HepG2 (cell line): Measurements from ENCODE around the gene B3GNT5. TPM values are rescaled to one million over a fixed set of nuclear protein-coding genes. Genes with fewer than 3 reads are reported as not detected.
A peak's percentile ranks its signal among the peaks of the same experiment; 100 is the strongest.

ENCODE experiments used
- BCL6 ChIP-seq: IDR thresholded peaks from 2 replicates; pipeline ENCODE4 v1.6.1; 2016; ENCODE audit warnings: missing genetic modification reagents, missing compliant biosample characterization
- CREBL2 ChIP-seq: sonication (generic); formaldehyde crosslinking; IDR thresholded peaks from 2 replicates; pipeline ENCODE4 v1.8.1; 2023; ENCODE audit warnings: missing genetic modification reagents, mild to moderate bottlenecking, borderline replicate concordance
- EEA1 ChIP-seq: sonication (generic); formaldehyde crosslinking; IDR thresholded peaks from 2 replicates; pipeline ENCODE4 v1.5.1; 2020; ENCODE audit warnings: mild to moderate bottlenecking, missing genetic modification reagents, borderline replicate concordance
- EED ChIP-seq: sonication (generic); formaldehyde crosslinking; IDR thresholded peaks from 2 replicates; pipeline ENCODE4 v1.5.0; 2020; ENCODE audit warnings: mild to moderate bottlenecking, missing genetic modification reagents
- FOSL2 ChIP-seq: sonication (generic); formaldehyde crosslinking; IDR thresholded peaks from 2 replicates; pipeline ENCODE4 v1.4.0; 2020; ENCODE audit warnings: missing genetic modification reagents
- FOXO1 ChIP-seq: sonication (generic); formaldehyde crosslinking; IDR thresholded peaks from 2 replicates; pipeline ENCODE4 v1.4.0; 2020; ENCODE audit warnings: missing genetic modification reagents
- HNF4A ChIP-seq: sonication (generic); formaldehyde crosslinking; IDR thresholded peaks from 2 replicates; pipeline ENCODE4 v1.4.0; 2020; ENCODE audit warnings: missing genetic modification reagents
- HNRNPL ChIP-seq: fragments of 200-400 bp; formaldehyde crosslinking; IDR thresholded peaks from 2 replicates; pipeline ENCODE4 v1.6.1; 2017; ENCODE audit warnings: mild to moderate bottlenecking, low read depth, low read length
- MAFG ChIP-seq: sonication (generic); formaldehyde crosslinking; IDR thresholded peaks from 2 replicates; pipeline ENCODE4 v1.5.1; 2020; ENCODE audit warnings: mild to moderate bottlenecking, missing genetic modification reagents
- PHF5A ChIP-seq: IDR thresholded peaks from one replicate; pipeline ENCODE4 v1.6.1; 2018; ENCODE audit warnings: low read depth, missing genetic modification reagents; ENCODE audit not compliant: unreplicated experiment
- SP5 ChIP-seq: IDR thresholded peaks from 2 replicates; pipeline ENCODE4 v1.6.1; 2016; ENCODE audit warnings: low read depth, borderline replicate concordance
- TCF7 ChIP-seq: sonication (generic); IDR thresholded peaks from 2 replicates; pipeline ENCODE4 v1.6.1; 2016; ENCODE audit warnings: antibody characterized with exemption, low read depth
- TEAD3 ChIP-seq: optimal IDR thresholded peaks from 2 replicates; pipeline ENCODE3; 2016; ENCODE audit warnings: borderline replicate concordance
- ZFY ChIP-seq: sonication (generic); formaldehyde crosslinking; IDR thresholded peaks from 2 replicates; pipeline ENCODE4 v1.4.0; 2020; ENCODE audit warnings: missing genetic modification reagents
- ZKSCAN1 ChIP-seq: fragments of 150-350 bp; IDR thresholded peaks from 2 replicates; pipeline ENCODE4 v1.6.1; 2014; ENCODE audit warnings: low read length
- ZNF17 ChIP-seq: sonication (generic); formaldehyde crosslinking; IDR thresholded peaks from 2 replicates; pipeline ENCODE4 v1.5.0; 2020; ENCODE audit warnings: mild to moderate bottlenecking, missing genetic modification reagents
- ZNF343 ChIP-seq: sonication (generic); formaldehyde crosslinking; IDR thresholded peaks from 2 replicates; pipeline ENCODE4 v1.4.0; 2020; ENCODE audit warnings: mild to moderate bottlenecking, missing genetic modification reagents
- ZNF441 ChIP-seq: sonication (generic); formaldehyde crosslinking; IDR thresholded peaks from 2 replicates; pipeline ENCODE4 v1.7.0; 2021; ENCODE audit warnings: missing genetic modification reagents, borderline replicate concordance
- ZNF484 ChIP-seq: sonication (generic); formaldehyde crosslinking; IDR thresholded peaks from 2 replicates; pipeline ENCODE4 v1.5.1; 2020; ENCODE audit warnings: mild to moderate bottlenecking, low read depth, missing genetic modification reagents, borderline replicate concordance
- ZNF609 ChIP-seq: sonication (generic); formaldehyde crosslinking; IDR thresholded peaks from 2 replicates; pipeline ENCODE4 v1.4.0; 2020; ENCODE audit warnings: mild to moderate bottlenecking, missing genetic modification reagents, borderline replicate concordance
- ZNF891 ChIP-seq: sonication (generic); formaldehyde crosslinking; IDR thresholded peaks from 2 replicates; pipeline ENCODE4 v1.5.0; 2020; ENCODE audit warnings: mild to moderate bottlenecking, missing genetic modification reagents
- polyA plus RNA-seq, 8 experiments: library from polyadenylated mRNA; depleted of rRNA in 3 of 8; stranded (reverse) in 7 of 8; unstranded in 1 of 8; fragments of >200 nt; fragmentation: Illumina TruSeq in 4 of 8; extraction: Trizol in 4 of 8; gene quantifications; 2 replicates each; pipeline versions ENCODE4 v1.2.1 to v1.2.3, GENCODE V29; 2011 to 2016; ENCODE audit warnings: low read depth in 4 of 8, missing spikeins in 1 of 8, mixed read lengths in 1 of 8; ENCODE audit not compliant: insufficient read depth in 1 of 8
- total RNA-seq, 5 experiments: library from RNA; depleted of rRNA; stranded (reverse); fragments of >200 nt; fragmentation: Illumina TruSeq; extraction: Trizol; gene quantifications; 2 replicates each; pipeline ENCODE4 v1.2.3, GENCODE V29; 2016; ENCODE audit warnings: low read depth in 1 of 5
- TF ChIP-seq, protein P1 (sequence below): sonication (generic); formaldehyde crosslinking; IDR thresholded peaks from 2 replicates; pipeline ENCODE4 v1.8.1; 2023; ENCODE audit warnings: mild to moderate bottlenecking, inconsistent platforms, moderate library complexity, missing genetic modification reagents, borderline replicate concordance
- TF ChIP-seq, protein P2 (sequence below): sonication (generic); formaldehyde crosslinking; IDR thresholded peaks from 2 replicates; pipeline ENCODE4 v1.5.0; 2020; ENCODE audit warnings: mild to moderate bottlenecking, missing genetic modification reagents

The B3GNT5 gene
- total and polyA plus RNA-seq, 2 of the 13 experiments (the other 11 are each of a cell fraction or from before 2014, with no cell fraction given): not detected

GRCh38 chr3:183265834-183266417, 12.9 kb downstream of the B3GNT5 start (continued):
- TF ChIP-seq, protein P1, sequence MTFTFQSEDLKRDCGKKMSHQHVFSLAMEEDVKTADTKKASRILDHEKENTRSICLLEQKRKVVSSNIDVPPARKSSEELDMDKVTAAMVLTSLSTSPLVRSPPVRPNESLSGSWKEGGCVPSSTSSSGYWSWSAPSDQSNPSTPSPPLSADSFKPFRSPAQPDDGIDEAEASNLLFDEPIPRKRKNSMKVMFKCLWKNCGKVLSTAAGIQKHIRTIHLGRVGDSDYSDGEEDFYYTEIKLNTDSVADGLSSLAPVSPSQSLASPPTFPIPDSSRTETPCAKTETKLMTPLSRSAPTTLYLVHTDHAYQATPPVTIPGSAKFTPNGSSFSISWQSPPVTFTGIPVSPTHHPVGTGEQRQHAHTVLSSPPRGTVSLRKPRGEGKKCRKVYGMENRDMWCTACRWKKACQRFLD (CRISPR knock-in tag): no peak
- TF ChIP-seq FOXO1 (CRISPR knock-in tag) (no peak), EEA1 (no peak), FOSL2 (CRISPR knock-in tag) (0 out of 2 replicates have a peak, but pooled peaks have one; percentile 18), ZNF484 (CRISPR knock-in tag) (no peak), HNF4A (peak; percentile 46), ZNF891 (no peak), ZNF441 (CRISPR knock-in tag) (no peak), MAFG (no peak), BCL6 (CRISPR knock-in tag) (peak; percentile 71), ZKSCAN1 (no peak), TCF7 (peak; percentile 67), ZNF17 (CRISPR knock-in tag) (no peak), EED (no peak), ZNF609 (no peak), CREBL2 (CRISPR knock-in tag) (no peak), PHF5A (no peak), HNRNPL (0 out of 2 replicates have a peak, but pooled peaks have one; percentile 68), TEAD3 (peak; percentile 7), ZNF343 (CRISPR knock-in tag) (no peak), ZFY (CRISPR knock-in tag) (no peak), SP5 (CRISPR knock-in tag) (no peak)
- TF ChIP-seq, protein P2, sequence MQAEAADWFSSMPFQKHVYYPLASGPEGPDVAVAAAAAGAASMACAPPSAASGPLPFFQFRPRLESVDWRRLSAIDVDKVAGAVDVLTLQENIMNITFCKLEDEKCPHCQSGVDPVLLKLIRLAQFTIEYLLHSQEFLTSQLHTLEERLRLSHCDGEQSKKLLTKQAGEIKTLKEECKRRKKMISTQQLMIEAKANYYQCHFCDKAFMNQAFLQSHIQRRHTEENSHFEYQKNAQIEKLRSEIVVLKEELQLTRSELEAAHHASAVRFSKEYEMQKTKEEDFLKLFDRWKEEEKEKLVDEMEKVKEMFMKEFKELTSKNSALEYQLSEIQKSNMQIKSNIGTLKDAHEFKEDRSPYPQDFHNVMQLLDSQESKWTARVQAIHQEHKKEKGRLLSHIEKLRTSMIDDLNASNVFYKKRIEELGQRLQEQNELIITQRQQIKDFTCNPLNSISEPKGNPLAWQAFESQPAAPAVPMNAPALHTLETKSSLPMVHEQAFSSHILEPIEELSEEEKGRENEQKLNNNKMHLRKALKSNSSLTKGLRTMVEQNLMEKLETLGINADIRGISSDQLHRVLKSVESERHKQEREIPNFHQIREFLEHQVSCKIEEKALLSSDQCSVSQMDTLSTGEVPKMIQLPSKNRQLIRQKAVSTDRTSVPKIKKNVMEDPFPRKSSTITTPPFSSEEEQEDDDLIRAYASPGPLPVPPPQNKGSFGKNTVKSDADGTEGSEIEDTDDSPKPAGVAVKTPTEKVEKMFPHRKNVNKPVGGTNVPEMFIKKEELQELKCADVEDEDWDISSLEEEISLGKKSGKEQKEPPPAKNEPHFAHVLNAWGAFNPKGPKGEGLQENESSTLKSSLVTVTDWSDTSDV: no peak
